ENCODE results near the gene CNPY3. TPM values are rescaled to one million over a fixed set of nuclear protein-coding genes. Genes with fewer than 3 reads are reported as not detected.

The CNPY3 gene
- total and polyA plus RNA-seq, 10 of the 15 experiments (the other 5 are each of a cell fraction or from before 2014, with no cell fraction given), result 7.2 to 102 (median 73.6) TPM

DNA sequence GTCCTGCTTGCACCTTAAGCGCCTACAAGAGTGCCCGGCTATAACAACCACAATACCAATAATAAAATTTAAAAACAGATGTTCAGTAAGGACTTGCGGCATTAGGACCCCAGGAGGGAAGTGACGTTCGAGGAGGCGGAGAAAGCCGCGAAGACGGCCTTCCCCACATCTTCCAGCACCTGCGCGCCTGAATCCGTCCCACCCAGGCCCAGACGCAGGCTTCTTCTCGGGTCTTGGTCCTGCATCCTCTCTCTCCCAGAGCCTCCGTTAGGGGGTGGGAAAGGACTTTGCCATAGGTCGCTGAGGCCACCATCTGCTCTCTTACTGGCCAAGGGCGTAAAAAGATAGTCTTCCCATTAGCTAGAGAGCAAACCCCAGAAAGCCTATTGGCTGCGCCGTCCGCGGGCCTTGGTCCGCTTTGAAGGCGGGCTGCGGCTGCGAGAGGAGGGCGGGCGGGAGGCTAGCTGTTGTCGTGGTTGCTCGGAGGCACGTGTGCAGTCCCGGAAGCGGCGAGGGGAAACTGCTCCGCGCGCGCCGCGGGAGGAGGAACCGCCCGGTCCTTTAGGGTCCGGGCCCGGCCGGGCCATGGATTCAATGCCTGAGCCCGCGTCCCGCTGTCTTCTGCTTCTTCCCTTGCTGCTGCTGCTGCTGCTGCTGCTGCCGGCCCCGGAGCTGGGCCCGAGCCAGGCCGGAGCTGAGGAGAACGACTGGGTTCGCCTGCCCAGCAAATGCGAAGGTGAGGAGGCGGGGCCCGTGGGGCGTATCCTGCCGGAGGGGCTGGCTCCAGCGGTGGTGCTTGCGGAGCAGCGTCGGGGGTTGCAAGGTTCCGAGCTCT is at the start of gene CNPY3 (continued):
- TF ChIP-seq, protein P1, sequence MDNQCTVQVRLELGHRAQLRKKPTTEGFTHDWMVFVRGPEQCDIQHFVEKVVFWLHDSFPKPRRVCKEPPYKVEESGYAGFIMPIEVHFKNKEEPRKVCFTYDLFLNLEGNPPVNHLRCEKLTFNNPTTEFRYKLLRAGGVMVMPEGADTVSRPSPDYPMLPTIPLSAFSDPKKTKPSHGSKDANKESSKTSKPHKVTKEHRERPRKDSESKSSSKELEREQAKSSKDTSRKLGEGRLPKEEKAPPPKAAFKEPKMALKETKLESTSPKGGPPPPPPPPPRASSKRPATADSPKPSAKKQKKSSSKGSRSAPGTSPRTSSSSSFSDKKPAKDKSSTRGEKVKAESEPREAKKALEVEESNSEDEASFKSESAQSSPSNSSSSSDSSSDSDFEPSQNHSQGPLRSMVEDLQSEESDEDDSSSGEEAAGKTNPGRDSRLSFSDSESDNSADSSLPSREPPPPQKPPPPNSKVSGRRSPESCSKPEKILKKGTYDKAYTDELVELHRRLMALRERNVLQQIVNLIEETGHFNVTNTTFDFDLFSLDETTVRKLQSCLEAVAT (IDR thresholded peaks at IDR 0.05), result no peak
- TF ChIP-seq SMAD1 (IDR thresholded peaks at IDR 0.05; ENCODE audit: low read depth, partially characterized antibody) (peak; percentile 75), EED (IDR thresholded peaks at IDR 0.05; ENCODE audit: low read depth) (peak; percentile 65), SIN3A (IDR thresholded peaks at IDR 0.05; ENCODE audit: low read depth, low read length) (no peak; the same call in none of the 2 replicates), EZH2 (IDR thresholded peaks at IDR 0.05; ENCODE audit: borderline replicate concordance, control insufficient read depth, low read depth, low read length) (no peak), SMC3 (IDR thresholded peaks at IDR 0.05; ENCODE audit: borderline replicate concordance, low read length) (no peak), ZNF207 (IDR thresholded peaks at IDR 0.05; ENCODE audit: borderline replicate concordance) (0 out of 2 replicates have a peak, but pooled peaks have one; percentile 32), RFX5 (IDR thresholded peaks at IDR 0.05; ENCODE audit: low read depth, low read length) (peak; percentile 84), CBX3 (IDR thresholded peaks at IDR 0.05; ENCODE audit: borderline replicate concordance, low read depth) (no peak), ZNF384 (IDR thresholded peaks at IDR 0.05; ENCODE audit: borderline replicate concordance, low read depth, low read length) (no peak), CBFB (IDR thresholded peaks at IDR 0.05; ENCODE audit: low read depth) (0 out of 2 replicates have a peak, but pooled peaks have one; percentile 43), SRF (IDR thresholded peaks at IDR 0.05; ENCODE audit: low read depth in 2 of 2, low read length in 2 of 2) (no peak), ZZZ3 (IDR thresholded peaks at IDR 0.05; ENCODE audit: control insufficient read depth, insufficient read length, low read depth) (no peak), TCF12 (IDR thresholded peaks at IDR 0.05; ENCODE audit: low read depth, low read length) (no peak)
- TF ChIP-seq, protein P2, sequence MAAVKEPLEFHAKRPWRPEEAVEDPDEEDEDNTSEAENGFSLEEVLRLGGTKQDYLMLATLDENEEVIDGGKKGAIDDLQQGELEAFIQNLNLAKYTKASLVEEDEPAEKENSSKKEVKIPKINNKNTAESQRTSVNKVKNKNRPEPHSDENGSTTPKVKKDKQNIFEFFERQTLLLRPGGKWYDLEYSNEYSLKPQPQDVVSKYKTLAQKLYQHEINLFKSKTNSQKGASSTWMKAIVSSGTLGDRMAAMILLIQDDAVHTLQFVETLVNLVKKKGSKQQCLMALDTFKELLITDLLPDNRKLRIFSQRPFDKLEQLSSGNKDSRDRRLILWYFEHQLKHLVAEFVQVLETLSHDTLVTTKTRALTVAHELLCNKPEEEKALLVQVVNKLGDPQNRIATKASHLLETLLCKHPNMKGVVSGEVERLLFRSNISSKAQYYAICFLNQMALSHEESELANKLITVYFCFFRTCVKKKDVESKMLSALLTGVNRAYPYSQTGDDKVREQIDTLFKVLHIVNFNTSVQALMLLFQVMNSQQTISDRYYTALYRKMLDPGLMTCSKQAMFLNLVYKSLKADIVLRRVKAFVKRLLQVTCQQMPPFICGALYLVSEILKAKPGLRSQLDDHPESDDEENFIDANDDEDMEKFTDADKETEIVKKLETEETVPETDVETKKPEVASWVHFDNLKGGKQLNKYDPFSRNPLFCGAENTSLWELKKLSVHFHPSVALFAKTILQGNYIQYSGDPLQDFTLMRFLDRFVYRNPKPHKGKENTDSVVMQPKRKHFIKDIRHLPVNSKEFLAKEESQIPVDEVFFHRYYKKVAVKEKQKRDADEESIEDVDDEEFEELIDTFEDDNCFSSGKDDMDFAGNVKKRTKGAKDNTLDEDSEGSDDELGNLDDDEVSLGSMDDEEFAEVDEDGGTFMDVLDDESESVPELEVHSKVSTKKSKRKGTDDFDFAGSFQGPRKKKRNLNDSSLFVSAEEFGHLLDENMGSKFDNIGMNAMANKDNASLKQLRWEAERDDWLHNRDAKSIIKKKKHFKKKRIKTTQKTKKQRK (IDR thresholded peaks at IDR 0.05; ENCODE audit: low read depth, low read length), result peak; percentile 58; the same call in 1 of the 2 replicates
- TF ChIP-seq, protein P3, sequence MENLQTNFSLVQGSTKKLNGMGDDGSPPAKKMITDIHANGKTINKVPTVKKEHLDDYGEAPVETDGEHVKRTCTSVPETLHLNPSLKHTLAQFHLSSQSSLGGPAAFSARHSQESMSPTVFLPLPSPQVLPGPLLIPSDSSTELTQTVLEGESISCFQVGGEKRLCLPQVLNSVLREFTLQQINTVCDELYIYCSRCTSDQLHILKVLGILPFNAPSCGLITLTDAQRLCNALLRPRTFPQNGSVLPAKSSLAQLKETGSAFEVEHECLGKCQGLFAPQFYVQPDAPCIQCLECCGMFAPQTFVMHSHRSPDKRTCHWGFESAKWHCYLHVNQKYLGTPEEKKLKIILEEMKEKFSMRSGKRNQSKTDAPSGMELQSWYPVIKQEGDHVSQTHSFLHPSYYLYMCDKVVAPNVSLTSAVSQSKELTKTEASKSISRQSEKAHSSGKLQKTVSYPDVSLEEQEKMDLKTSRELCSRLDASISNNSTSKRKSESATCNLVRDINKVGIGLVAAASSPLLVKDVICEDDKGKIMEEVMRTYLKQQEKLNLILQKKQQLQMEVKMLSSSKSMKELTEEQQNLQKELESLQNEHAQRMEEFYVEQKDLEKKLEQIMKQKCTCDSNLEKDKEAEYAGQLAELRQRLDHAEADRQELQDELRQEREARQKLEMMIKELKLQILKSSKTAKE (IDR thresholded peaks at IDR 0.05; ENCODE audit: low read depth, poor library complexity, severe bottlenecking), result peak; percentile 67
- TF ChIP-seq, protein P4, sequence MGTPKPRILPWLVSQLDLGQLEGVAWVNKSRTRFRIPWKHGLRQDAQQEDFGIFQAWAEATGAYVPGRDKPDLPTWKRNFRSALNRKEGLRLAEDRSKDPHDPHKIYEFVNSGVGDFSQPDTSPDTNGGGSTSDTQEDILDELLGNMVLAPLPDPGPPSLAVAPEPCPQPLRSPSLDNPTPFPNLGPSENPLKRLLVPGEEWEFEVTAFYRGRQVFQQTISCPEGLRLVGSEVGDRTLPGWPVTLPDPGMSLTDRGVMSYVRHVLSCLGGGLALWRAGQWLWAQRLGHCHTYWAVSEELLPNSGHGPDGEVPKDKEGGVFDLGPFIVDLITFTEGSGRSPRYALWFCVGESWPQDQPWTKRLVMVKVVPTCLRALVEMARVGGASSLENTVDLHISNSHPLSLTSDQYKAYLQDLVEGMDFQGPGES (IDR thresholded peaks at IDR 0.05), result peak; percentile 94
- TF ChIP-seq, protein P5, sequence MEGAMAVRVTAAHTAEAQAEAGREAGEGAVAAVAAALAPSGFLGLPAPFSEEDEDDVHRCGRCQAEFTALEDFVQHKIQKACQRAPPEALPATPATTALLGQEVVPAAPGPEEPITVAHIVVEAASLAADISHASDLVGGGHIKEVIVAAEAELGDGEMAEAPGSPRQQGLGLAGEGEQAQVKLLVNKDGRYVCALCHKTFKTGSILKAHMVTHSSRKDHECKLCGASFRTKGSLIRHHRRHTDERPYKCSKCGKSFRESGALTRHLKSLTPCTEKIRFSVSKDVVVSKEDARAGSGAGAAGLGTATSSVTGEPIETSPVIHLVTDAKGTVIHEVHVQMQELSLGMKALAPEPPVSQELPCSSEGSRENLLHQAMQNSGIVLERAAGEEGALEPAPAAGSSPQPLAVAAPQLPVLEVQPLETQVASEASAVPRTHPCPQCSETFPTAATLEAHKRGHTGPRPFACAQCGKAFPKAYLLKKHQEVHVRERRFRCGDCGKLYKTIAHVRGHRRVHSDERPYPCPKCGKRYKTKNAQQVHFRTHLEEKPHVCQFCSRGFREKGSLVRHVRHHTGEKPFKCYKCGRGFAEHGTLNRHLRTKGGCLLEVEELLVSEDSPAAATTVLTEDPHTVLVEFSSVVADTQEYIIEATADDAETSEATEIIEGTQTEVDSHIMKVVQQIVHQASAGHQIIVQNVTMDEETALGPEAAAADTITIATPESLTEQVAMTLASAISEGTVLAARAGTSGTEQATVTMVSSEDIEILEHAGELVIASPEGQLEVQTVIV (IDR thresholded peaks at IDR 0.05; ENCODE audit: borderline replicate concordance, partially characterized antibody), result peak; percentile 78

Measured in GM12878 (cell line).